GM21717 (cell line): ENCODE results near the gene DLX4.

Source experiments
- ATAC-seq: cut with Tn5 transposase; IDR thresholded peaks from one replicate; pipeline ENCODE4 v1.9.1; 2021; ENCODE audit warnings: mild to moderate bottlenecking, moderate library complexity; ENCODE audit not compliant: unreplicated experiment

Gene DLX4

GRCh38 chr17:50003911-50004310 is 34.9 kb downstream of the DLX4 start:
- ATAC-seq = no peak

- ATAC-seq = no peak
Measured at GRCh38 chr17:50009282-50009681, 40.3 kb downstream of the DLX4 start.

- no peak for ATAC-seq
Measured at GRCh38 chr17:50013079-50013478, 44.1 kb downstream of the DLX4 start.

GRCh38 chr17:50014471-50015088 is 45.6 kb downstream of the DLX4 start:
- no peak for ATAC-seq

GRCh38 chr17:50015146-50015545 is 46.2 kb downstream of the DLX4 start:
- ATAC-seq = no peak

- ATAC-seq = no peak
Measured at GRCh38 chr17:50018909-50019308, 49.9 kb downstream of the DLX4 start.

- no peak for ATAC-seq
Measured at GRCh38 chr17:50020841-50021599, 52.0 kb downstream of the DLX4 start.

DNA sequence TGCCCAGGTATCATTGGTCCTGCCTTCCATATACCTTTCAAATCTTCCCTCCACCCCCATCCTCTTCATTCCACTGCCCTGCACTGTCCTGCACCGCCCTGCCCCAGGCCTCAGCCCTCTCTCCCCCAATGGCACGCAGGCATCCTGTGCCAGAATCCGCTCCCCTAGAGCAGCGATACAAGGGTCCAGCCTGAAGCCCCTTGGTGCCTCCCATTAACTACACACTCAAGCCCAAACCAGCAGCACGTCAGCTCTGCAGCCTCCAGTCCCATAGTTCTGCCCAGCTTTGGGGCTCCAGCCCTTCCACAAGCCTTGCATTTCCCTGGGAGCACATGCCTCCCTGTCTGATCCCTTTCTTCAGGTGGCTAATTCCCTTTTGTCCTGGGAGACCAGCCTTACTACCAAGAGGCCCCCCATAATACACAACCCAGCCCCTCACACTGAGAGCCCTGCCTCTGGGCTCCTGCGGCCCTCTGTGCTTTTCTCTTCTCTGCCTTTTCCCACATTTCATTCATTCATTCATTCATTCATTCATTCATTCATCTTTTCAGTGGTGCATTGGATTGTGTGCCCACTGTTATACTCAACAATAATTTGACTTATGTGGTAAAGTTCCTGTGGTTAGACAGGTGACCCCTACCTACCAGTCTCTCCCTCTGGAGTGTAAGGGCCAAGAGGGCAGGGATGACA is 52.8 kb downstream of the DLX4 start:
- no peak for ATAC-seq

GRCh38 chr17:50022463-50023130 is 53.6 kb downstream of the DLX4 start:
- no peak for ATAC-seq

GRCh38 chr17:50023520-50023919 is 54.5 kb downstream of the DLX4 start:
- no peak for ATAC-seq
